Left colon (tissue), 2 donors: Measurements from ENCODE around the gene SMYD2. TPM values are rescaled to one million over a fixed set of nuclear protein-coding genes. Genes with fewer than 3 reads are reported as not detected.

Source experiments
- ATAC-seq: fragments of 200-7000 bp; cut with Tn5 transposase; one replicate; pipeline ENCODE4 v1.9.1; 2020; ENCODE audit warnings: mild to moderate bottlenecking, moderate library complexity
- DNase-seq, 2 donors: peaks; one replicate each; pipeline ENCODE4 v3.0.0-alpha.2; 2020
- intact Hi-C, 2 donors: fragments of 100-400 bp; cut with DNase I in 1 of 2; cut with micrococcal nuclease in 1 of 2; formaldehyde crosslinking; loops; one replicate each; pipeline versions ENCODE4 v1.11.2 to v1.14.0; 2022; cut with DNase I, micrococcal nuclease
- total RNA-seq, 2 donors: library from RNA; stranded (reverse); fragmentation: NEBNext Ultra II Directional; extraction: Animal tissue kit (Norgen Biotek cat#: 25700); gene quantifications; one replicate each; pipeline ENCODE4 v1.2.1, GENCODE V29; 2021
- donor health status: DM: no; HTN: no; CAD: no.
- donor health status: DM: yes; HTN: yes; CAD: no.

Gene SMYD2
- total RNA-seq, 2 donors from 2014 or later = 17.7 to 21.1 TPM

- DNase-seq (no peak), ATAC-seq (no peak)
- intact Hi-C loops = no loop called here
Observed at GRCh38 chr1:214318956-214319736, 38.2 kb downstream of the SMYD2 start.

- intact Hi-C loops = loop anchor here in 1 of 2 donors (10.0 kb wide), 1 partner anchor 45 kb away; no protein-coding TSS in a partner anchor
- no peak for DNase-seq
- no peak for ATAC-seq
Observed at GRCh38 chr1:214319938-214320337, 39.0 kb downstream of the SMYD2 start.

GRCh38 chr1:214321705-214322453, 40.9 kb downstream of the SMYD2 start:
- ATAC-seq (no peak), DNase-seq (no peak)
- intact Hi-C loops = loop anchor here in 1 of 2 donors (10.0 kb wide), 1 partner anchor 47 kb away; no protein-coding TSS in a partner anchor

- intact Hi-C loops = loop anchor here in 1 of 2 donors (10.0 kb wide), 1 partner anchor 50 kb away; no protein-coding TSS in a partner anchor
- DNase-seq = no peak
Observed at GRCh38 chr1:214324896-214325800, 44.2 kb downstream of the SMYD2 start.

GRCh38 chr1:214326406-214326805, 45.4 kb downstream of the SMYD2 start:
- DNase-seq (no peak), ATAC-seq (no peak)
- intact Hi-C loops = loop anchor here in 1 of 2 donors (10.0 kb wide), 1 partner anchor 52 kb away; no protein-coding TSS in a partner anchor

More at GRCh38 chr1:214324896-214325800, 44.2 kb downstream of the SMYD2 start:
- ATAC-seq = no peak

- ATAC-seq = no peak
- intact Hi-C loops = loop anchor here in 1 of 2 donors (10.0 kb wide), 1 partner anchor 53 kb away; no protein-coding TSS in a partner anchor
Observed at GRCh38 chr1:214327514-214327913, 46.6 kb downstream of the SMYD2 start.

GRCh38 chr1:214328770-214329469, 48.0 kb downstream of the SMYD2 start:
- intact Hi-C loops = loop anchor here (2.0 to 10.0 kb wide), 3 partner anchors 54 to 114 kb away; no protein-coding TSS in a partner anchor
- peak; percentile 61 to 83 for DNase-seq
- peak; percentile 97 for ATAC-seq

More at GRCh38 chr1:214327514-214327913, 46.6 kb downstream of the SMYD2 start:
- DNase-seq = no peak

GRCh38 chr1:214329470-214330220, 48.7 kb downstream of the SMYD2 start:
- no peak for DNase-seq

GRCh38 chr1:214330222-214330621, 49.3 kb downstream of the SMYD2 start:
- no peak for DNase-seq
- intact Hi-C loops = loop anchor here (5.0 to 10.0 kb wide), 2 partner anchors 255 to 257 kb away; no protein-coding TSS in a partner anchor
- ATAC-seq = no peak

More at GRCh38 chr1:214329470-214330220, 48.7 kb downstream of the SMYD2 start:
- no peak for ATAC-seq
- intact Hi-C loops = loop anchor here (2.0 to 10.0 kb wide), 5 partner anchors 55 to 258 kb away; no protein-coding TSS in a partner anchor

GRCh38 chr1:214330715-214331114, 49.8 kb downstream of the SMYD2 start:
- intact Hi-C loops = loop anchor here (5.0 to 10.0 kb wide), 2 partner anchors 254 to 257 kb away; no protein-coding TSS in a partner anchor
- no peak for DNase-seq
- ATAC-seq = no peak

- DNase-seq (no peak), ATAC-seq (no peak)
- intact Hi-C loops = loop anchor here (5.0 to 10.0 kb wide), 2 partner anchors 254 to 256 kb away; no protein-coding TSS in a partner anchor
Observed at GRCh38 chr1:214331180-214331579, 50.2 kb downstream of the SMYD2 start.

- ATAC-seq (peak; percentile 60), DNase-seq (peak in 1 of 2 donors; percentile 40)
- intact Hi-C loops = loop anchor here (5.0 to 10.0 kb wide), 2 partner anchors 253 to 255 kb away; no protein-coding TSS in a partner anchor
Observed at GRCh38 chr1:214331827-214332423, 51.0 kb downstream of the SMYD2 start.

GRCh38 chr1:214332946-214333798, 52.2 kb downstream of the SMYD2 start:
- ATAC-seq (peak; percentile 54), DNase-seq (peak in 1 of 2 donors; percentile 63)
- intact Hi-C loops = loop anchor here (5.0 to 10.0 kb wide), 2 partner anchors 252 to 254 kb away; no protein-coding TSS in a partner anchor

GRCh38 chr1:214335567-214335966, 54.6 kb downstream of the SMYD2 start:
- intact Hi-C loops = loop anchor here in 1 of 2 donors (10.0 kb wide), 1 partner anchor 249 kb away; no protein-coding TSS in a partner anchor
- ATAC-seq (no peak), DNase-seq (no peak)

- no peak for ATAC-seq
- intact Hi-C loops = loop anchor here in 1 of 2 donors (10.0 kb wide), 1 partner anchor 248 kb away; no protein-coding TSS in a partner anchor
- DNase-seq = no peak
Observed at GRCh38 chr1:214337015-214337414, 56.1 kb downstream of the SMYD2 start.
